SK-N-SH (cell line): Measurements from ENCODE around the gene PLCB1. TPM values are rescaled to one million over a fixed set of nuclear protein-coding genes. Genes with fewer than 3 reads are reported as not detected.

Experiments
- CTCF ChIA-PET: fragments of 300-600, 350-600 bp; formaldehyde crosslinking; extraction: SDS; loops from one replicate; lab custom pipeline; 2021; lab: Yijun Ruan, JAX
- POLR2A ChIA-PET: fragments of 350-600 bp; sonication (Branson Sonifier 250); formaldehyde crosslinking; extraction: SDS; loops from one replicate; lab custom pipeline; 2020; ENCODE audit warnings: antibody characterized with exemption, inconsistent platforms; lab: Yijun Ruan, JAX
- DNase-seq: peaks from one replicate; pipeline ENCODE4 v3.0.0; 2012
- H2AFZ ChIP-seq: fragments of 200-600 bp; sonication (generic); 2 replicates; pipeline ENCODE4 v1.8.1; 2016; ENCODE audit warnings: antibody characterized with exemption, mild to moderate bottlenecking, low read depth
- H3F3A ChIP-seq: fragments of 200-600 bp; sonication (generic); replicated peaks from 2 replicates; pipeline ENCODE3; 2016; ENCODE audit warnings: antibody characterized with exemption, mild to moderate bottlenecking; ENCODE audit not compliant: insufficient read depth
- H3K27ac ChIP-seq, 2 experiments: fragments of 200-500 bp in 1 of 2; fragments of 200-600 bp in 1 of 2; sonication (Bioruptor generic) in 1 of 2; sonication (generic), shearing (Covaris generic) in 1 of 2; 2 replicates each; pipeline versions ENCODE4 v1.5.1 to v1.6.1; 2014 to 2016; ENCODE audit warnings: low read depth in 2 of 2, inconsistent platforms in 1 of 2, low read length in 1 of 2, mild to moderate bottlenecking in 1 of 2, mixed read lengths in 1 of 2
- H3K27me3 ChIP-seq: fragments of 200-600 bp; sonication (generic), shearing (Covaris generic); 2 replicates; pipeline ENCODE4 v1.6.1; 2016; ENCODE audit warnings: mixed run types; ENCODE audit not compliant: insufficient read depth
- H3K36me3 ChIP-seq, 2 experiments: fragments of 200-500 bp in 1 of 2; fragments of 200-600 bp in 1 of 2; sonication (Bioruptor generic) in 1 of 2; sonication (generic) in 1 of 2; replicated peaks in 1 of 2; 2 replicates each; pipeline versions ENCODE3 to v1.5.1; 2014 to 2016; ENCODE audit warnings: low read length in 1 of 2, mild to moderate bottlenecking in 1 of 2; ENCODE audit not compliant: insufficient read depth in 2 of 2, control insufficient read depth in 1 of 2
- H3K4me1 ChIP-seq, 2 experiments: fragments of 200-500 bp in 1 of 2; fragments of 200-600 bp in 1 of 2; sonication (Bioruptor generic) in 1 of 2; sonication (generic), shearing (Covaris generic) in 1 of 2; 2 replicates each; pipeline versions ENCODE4 v1.5.1 to v1.6.1; 2014 to 2016; ENCODE audit warnings: low read depth in 1 of 2, low read length in 1 of 2, mixed run types in 1 of 2; ENCODE audit not compliant: insufficient read depth in 2 of 2, control insufficient read depth in 1 of 2
- H3K4me2 ChIP-seq: fragments of 200-600 bp; sonication (generic), shearing (Covaris generic); 2 replicates; pipeline ENCODE4 v1.6.1; 2017; ENCODE audit warnings: mixed run types
- H3K4me3 ChIP-seq, 2 experiments: fragments of 200-500 bp in 1 of 2; fragments of 200-600 bp in 1 of 2; sonication (Bioruptor generic) in 1 of 2; sonication (generic), shearing (Covaris generic) in 1 of 2; 2 replicates each; pipeline versions ENCODE4 v1.5.1 to v1.8.1; 2014 to 2016; ENCODE audit warnings: low read depth in 2 of 2, inconsistent platforms in 1 of 2, low read length in 1 of 2, mild to moderate bottlenecking in 1 of 2, mixed read lengths in 1 of 2, moderate library complexity in 1 of 2
- H3K79me2 ChIP-seq: fragments of 200-600 bp; sonication (generic); 2 replicates; pipeline ENCODE4 v1.8.1; 2017; ENCODE audit warnings: mild to moderate bottlenecking; ENCODE audit not compliant: insufficient read depth
- H3K9ac ChIP-seq: fragments of 200-600 bp; sonication (generic); 2 replicates; pipeline ENCODE4 v1.6.1; 2017; ENCODE audit warnings: mixed run types
- H3K9me2 ChIP-seq: fragments of 200-600 bp; sonication (generic); 2 replicates; pipeline ENCODE4 v1.6.1; 2017; ENCODE audit warnings: mixed run types
- H3K9me3 ChIP-seq: fragments of 200-600 bp; sonication (generic); 2 replicates; pipeline ENCODE4 v1.6.1; 2017; ENCODE audit warnings: mixed run types, mild to moderate bottlenecking, moderate library complexity
- H4K20me1 ChIP-seq: fragments of 200-600 bp; sonication (generic); 2 replicates; pipeline ENCODE4 v1.6.1; 2017; ENCODE audit warnings: mild to moderate bottlenecking, mixed run types; ENCODE audit not compliant: insufficient read depth
- CTCF ChIP-seq: fragments of 200-600 bp; sonication (generic); IDR thresholded peaks from 2 replicates; pipeline ENCODE4 v1.6.1; 2017; ENCODE audit warnings: antibody characterized with exemption, mild to moderate bottlenecking, moderate library complexity
- FOXM1 ChIP-seq: IDR thresholded peaks from 2 replicates; pipeline ENCODE4 v1.4.0; 2012; ENCODE audit warnings: low read depth, mild to moderate bottlenecking
- GABPA ChIP-seq: IDR thresholded peaks from 2 replicates; pipeline ENCODE4 v1.4.0; 2012; ENCODE audit warnings: low read depth, mild to moderate bottlenecking
- GATA2 ChIP-seq: sonication (generic); formaldehyde crosslinking; IDR thresholded peaks from 2 replicates; pipeline ENCODE4 v1.5.0; 2020; ENCODE audit warnings: mild to moderate bottlenecking, missing genetic modification reagents
- JUND ChIP-seq: IDR thresholded peaks from 2 replicates; pipeline ENCODE4 v1.4.0; 2012
- MEF2A ChIP-seq: IDR thresholded peaks from 2 replicates; pipeline ENCODE4 v1.4.0; 2012; ENCODE audit warnings: low read depth, borderline replicate concordance
- MXI1 ChIP-seq: IDR thresholded peaks from 2 replicates; pipeline ENCODE4 v1.6.1; 2012; ENCODE audit warnings: mild to moderate bottlenecking, low read depth, low read length, improper control_type of control experiment
- NRF1 ChIP-seq: IDR thresholded peaks from 2 replicates; pipeline ENCODE4 v1.6.1; 2012; ENCODE audit warnings: low read depth, mild to moderate bottlenecking, low read length
- POLR2AphosphoS5 ChIP-seq: IDR thresholded peaks from 2 replicates; pipeline ENCODE4 v1.6.1; 2012; ENCODE audit warnings: low read depth, low read length
- RAD21 ChIP-seq: IDR thresholded peaks from 2 replicates; pipeline ENCODE4 v1.6.1; 2012; ENCODE audit warnings: mild to moderate bottlenecking, low read length
- RCOR1 ChIP-seq: fragments of 150-350 bp; IDR thresholded peaks from 2 replicates; pipeline ENCODE4 v1.6.1; 2017; ENCODE audit warnings: antibody characterized with exemption, low read length
- RFX5 ChIP-seq: IDR thresholded peaks from 2 replicates; pipeline ENCODE4 v1.6.1; 2012; ENCODE audit warnings: mild to moderate bottlenecking, improper control_type of control experiment, low read length
- SIN3A ChIP-seq: IDR thresholded peaks from 2 replicates; pipeline ENCODE4 v1.6.1; 2012; ENCODE audit warnings: low read depth, mild to moderate bottlenecking, low read length, moderate library complexity, borderline replicate concordance
- TAF1 ChIP-seq: IDR thresholded peaks from 2 replicates; pipeline ENCODE4 v1.6.1; 2012; ENCODE audit warnings: low read depth, mild to moderate bottlenecking, low read length, moderate library complexity, borderline replicate concordance
- YY1 ChIP-seq: IDR thresholded peaks from 2 replicates; pipeline ENCODE4 v1.4.0; 2012; ENCODE audit warnings: low read depth, mild to moderate bottlenecking
- ZBTB33 ChIP-seq: IDR thresholded peaks from 2 replicates; pipeline ENCODE4 v1.4.0; 2012; ENCODE audit warnings: low read depth, borderline replicate concordance
- WGBS: methylation state at CpG from one replicate; pipeline ENCODE4 v1.1.6; 2017; ENCODE audit warnings: low lambda C conversion rate; 5-methylcytosine and 5-hydroxymethylcytosine counted together
- polyA plus RNA-seq, 3 experiments: library from polyadenylated mRNA; depleted of rRNA; stranded (reverse); fragments of >200 nt; gene quantifications; 2 replicates each; pipeline ENCODE4 v1.2.3, GENCODE V29; 2012
- TF ChIP-seq, protein P1 (sequence below): IDR thresholded peaks from 2 replicates; pipeline ENCODE4 v1.4.0; 2012; ENCODE audit warnings: low read depth
- TF ChIP-seq, protein P2 (sequence below): fragments of 150-350 bp; IDR thresholded peaks from 2 replicates; pipeline ENCODE4 v1.6.1; 2016; ENCODE audit warnings: mild to moderate bottlenecking, low read depth, low read length
- TF ChIP-seq, protein P3 (sequence below): IDR thresholded peaks from 2 replicates; pipeline ENCODE4; 2012

Gene PLCB1
- polyA plus RNA-seq, 1 of the 3 experiments (the other 2 are of a cell fraction): 10.5 TPM

DNA sequence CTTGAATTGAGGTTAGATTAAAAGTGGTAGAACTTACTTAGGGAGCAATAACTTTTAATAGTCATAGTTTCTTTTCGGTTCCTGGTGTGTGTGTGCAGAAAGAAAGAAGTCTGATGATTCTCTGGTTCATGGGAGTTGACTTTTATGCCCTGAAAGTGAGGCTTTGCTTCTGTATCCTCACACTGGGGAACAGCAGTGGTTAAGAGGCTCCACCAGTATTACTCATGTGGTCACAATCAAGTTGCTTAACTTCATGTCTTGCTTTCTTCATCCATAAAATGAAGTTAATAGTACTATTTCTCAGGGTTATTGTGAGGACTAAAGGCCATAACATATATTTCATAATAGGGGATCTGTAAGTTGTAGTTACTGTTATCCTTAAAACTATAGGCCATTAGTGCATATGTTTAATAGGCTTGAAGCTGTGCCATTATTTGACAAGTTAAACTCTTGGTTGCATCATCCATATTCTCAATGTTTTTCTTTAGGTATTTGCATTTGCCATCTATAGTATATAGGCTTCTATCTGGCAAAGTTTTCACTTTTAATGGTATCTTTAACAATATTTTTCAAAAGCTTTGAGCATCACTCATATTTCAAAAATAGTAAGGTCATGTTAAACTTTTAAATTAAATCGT is 262.4 kb downstream of the PLCB1 start:
- no peak overlapping the region for H3K27ac ChIP-seq
- H3K4me2 ChIP-seq: no peak overlapping the region
- H3K9me3 ChIP-seq: no peaks in the 10 kb centered on the region
- no peaks in the 10 kb centered on the region for H3F3A ChIP-seq
- H3K9me2 ChIP-seq: no peaks in the 10 kb centered on the region
- ChIA-PET POLR2A (no interaction called here), CTCF (interaction anchor here (2.3 kb wide), 1 partner anchor 351 kb away, joined by 6 read pairs; no protein-coding TSS in a partner anchor)
- no peaks in the 10 kb centered on the region for H3K36me3 ChIP-seq
- no peaks in the 10 kb centered on the region for H3K27me3 ChIP-seq
- 79% methylated on average over 2 of the region's 2 CpGs for WGBS
- no peak overlapping the region for H3K9ac ChIP-seq
- no peak for DNase-seq
- H4K20me1 ChIP-seq: no peaks in the 10 kb centered on the region
- no peak overlapping the region for H2AFZ ChIP-seq
- TF ChIP-seq, protein P1, sequence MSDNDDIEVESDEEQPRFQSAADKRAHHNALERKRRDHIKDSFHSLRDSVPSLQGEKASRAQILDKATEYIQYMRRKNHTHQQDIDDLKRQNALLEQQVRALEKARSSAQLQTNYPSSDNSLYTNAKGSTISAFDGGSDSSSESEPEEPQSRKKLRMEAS: no peak
- TF ChIP-seq SIN3A: no peak
- no peak for TF ChIP-seq CTCF
- no peak for TF ChIP-seq MXI1
- TF ChIP-seq POLR2AphosphoS5: no peak
- TF ChIP-seq GATA2 (CRISPR knock-in tag): no peak
- TF ChIP-seq RCOR1: no peak
- TF ChIP-seq RAD21: no peak
- TF ChIP-seq YY1: no peak
- TF ChIP-seq FOXM1: no peak
- TF ChIP-seq, protein P2, sequence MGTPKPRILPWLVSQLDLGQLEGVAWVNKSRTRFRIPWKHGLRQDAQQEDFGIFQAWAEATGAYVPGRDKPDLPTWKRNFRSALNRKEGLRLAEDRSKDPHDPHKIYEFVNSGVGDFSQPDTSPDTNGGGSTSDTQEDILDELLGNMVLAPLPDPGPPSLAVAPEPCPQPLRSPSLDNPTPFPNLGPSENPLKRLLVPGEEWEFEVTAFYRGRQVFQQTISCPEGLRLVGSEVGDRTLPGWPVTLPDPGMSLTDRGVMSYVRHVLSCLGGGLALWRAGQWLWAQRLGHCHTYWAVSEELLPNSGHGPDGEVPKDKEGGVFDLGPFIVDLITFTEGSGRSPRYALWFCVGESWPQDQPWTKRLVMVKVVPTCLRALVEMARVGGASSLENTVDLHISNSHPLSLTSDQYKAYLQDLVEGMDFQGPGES: no peak
- TF ChIP-seq RFX5: no peak
- TF ChIP-seq GABPA: no peak
- TF ChIP-seq NRF1: no peak
- TF ChIP-seq, all 33 proteins: peak for 0
- no peak overlapping the region for H3K4me3 ChIP-seq
- peaks cover 0 to 2% of the 10 kb centered on the region in 2 experiments; a peak in 2 of 4 replicates for H3K4me1 ChIP-seq
- H3K79me2 ChIP-seq: 0 out of 2 replicates have a peak, but pooled peaks cover 8% of the 10 kb centered on the region

DNA sequence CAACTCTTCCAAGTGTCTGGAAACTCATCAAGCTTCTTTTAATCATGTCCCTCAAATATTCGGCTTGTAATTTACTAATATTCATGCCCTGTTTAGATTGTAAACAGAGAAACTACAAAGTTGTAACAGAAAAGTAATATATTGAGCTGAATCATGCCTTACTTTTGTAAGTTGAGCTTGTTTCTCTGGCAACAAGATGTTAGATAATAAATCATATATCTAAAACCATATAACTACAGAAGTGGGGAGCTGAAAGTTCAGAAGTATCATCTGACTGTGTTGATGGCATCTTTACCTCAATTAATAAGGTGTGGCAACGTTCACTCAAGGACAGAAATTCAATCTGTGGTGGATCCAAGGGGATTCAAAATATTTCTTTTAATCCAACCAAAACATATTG is 263.9 kb downstream of the PLCB1 start:
- Histone ChIP-seq H3K79me2 (0 out of 2 replicates have a peak, but pooled peaks cover 12% of the 10 kb centered on the region), H3K36me3 (no peaks in the 10 kb centered on the region), H3K9me3 (no peaks in the 10 kb centered on the region), H3K27ac (no peak overlapping the region; a peak in 1 of 4 replicates), H3K9ac (no peak overlapping the region), H3K4me1 (peaks cover 0 to 7% of the 10 kb centered on the region in 2 experiments; a peak in 2 of 4 replicates), H3K27me3 (no peaks in the 10 kb centered on the region), H3F3A (no peaks in the 10 kb centered on the region), H3K4me3 (no peak overlapping the region), H4K20me1 (no peaks in the 10 kb centered on the region), H3K9me2 (no peaks in the 10 kb centered on the region), H3K4me2 (no peak overlapping the region), H2AFZ (no peak overlapping the region)
- WGBS: 58% methylated on average over 2 of the region's 2 CpGs
- POLR2A ChIA-PET: no interaction called here
- no peak for DNase-seq
- CTCF ChIA-PET: interaction anchor here (1.1 to 2.3 kb wide), 4 partner anchors 9 to 460 kb away, joined by 3 to 6 read pairs (median 4); no protein-coding TSS in a partner anchor
- TF ChIP-seq FOXM1: no peak
- no peak for TF ChIP-seq ZBTB33
- no peak for TF ChIP-seq RAD21
- TF ChIP-seq, protein P3, sequence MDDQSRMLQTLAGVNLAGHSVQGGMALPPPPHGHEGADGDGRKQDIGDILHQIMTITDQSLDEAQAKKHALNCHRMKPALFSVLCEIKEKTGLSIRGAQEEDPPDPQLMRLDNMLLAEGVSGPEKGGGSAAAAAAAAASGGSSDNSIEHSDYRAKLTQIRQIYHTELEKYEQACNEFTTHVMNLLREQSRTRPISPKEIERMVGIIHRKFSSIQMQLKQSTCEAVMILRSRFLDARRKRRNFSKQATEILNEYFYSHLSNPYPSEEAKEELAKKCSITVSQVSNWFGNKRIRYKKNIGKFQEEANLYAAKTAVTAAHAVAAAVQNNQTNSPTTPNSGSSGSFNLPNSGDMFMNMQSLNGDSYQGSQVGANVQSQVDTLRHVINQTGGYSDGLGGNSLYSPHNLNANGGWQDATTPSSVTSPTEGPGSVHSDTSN: no peak; the same call in 1 of the 2 replicates
- TF ChIP-seq GABPA: no peak
- no peak for TF ChIP-seq TAF1
- TF ChIP-seq JUND: no peak
- no peak for TF ChIP-seq GATA2 (CRISPR knock-in tag)
- TF ChIP-seq MEF2A: no peak
- no peak for TF ChIP-seq SIN3A
- TF ChIP-seq POLR2AphosphoS5: no peak
